ENCODE data around the gene WARS2.

WARS2 gene

DNA sequence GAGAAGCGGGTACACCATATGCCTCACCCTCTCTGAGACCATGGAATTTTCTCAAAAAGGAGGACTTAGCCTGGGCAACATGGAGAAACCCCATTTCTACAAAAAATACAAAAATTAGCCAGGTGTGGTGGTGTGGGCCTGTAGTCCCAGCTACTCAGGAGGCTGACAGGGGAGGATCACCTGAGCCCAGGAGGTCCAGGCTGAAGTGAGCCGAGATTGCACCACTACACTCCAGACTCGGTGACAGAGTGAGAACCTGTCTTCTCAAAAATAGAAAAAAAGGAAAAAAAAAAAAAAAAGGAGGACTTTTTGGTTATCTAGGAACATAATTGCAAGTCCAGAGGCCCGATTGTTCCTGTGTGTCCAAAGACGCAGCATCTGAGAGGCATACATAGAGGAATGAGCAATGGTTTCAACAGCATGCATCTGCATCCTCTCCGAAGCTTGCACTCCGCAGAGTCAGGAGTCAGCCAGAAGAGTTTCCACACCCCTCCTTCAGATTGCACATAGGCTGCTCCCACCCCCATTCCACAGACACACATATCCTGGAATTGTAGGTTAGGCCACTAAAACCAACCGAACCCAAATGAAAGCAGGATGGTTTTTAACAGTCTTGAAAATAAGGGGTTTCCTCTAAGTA, 149.8 kb downstream of the WARS2 start:
- DNase-seq (ENCODE audit: low read depth) = no peak
- TF ChIP-seq, protein P1, sequence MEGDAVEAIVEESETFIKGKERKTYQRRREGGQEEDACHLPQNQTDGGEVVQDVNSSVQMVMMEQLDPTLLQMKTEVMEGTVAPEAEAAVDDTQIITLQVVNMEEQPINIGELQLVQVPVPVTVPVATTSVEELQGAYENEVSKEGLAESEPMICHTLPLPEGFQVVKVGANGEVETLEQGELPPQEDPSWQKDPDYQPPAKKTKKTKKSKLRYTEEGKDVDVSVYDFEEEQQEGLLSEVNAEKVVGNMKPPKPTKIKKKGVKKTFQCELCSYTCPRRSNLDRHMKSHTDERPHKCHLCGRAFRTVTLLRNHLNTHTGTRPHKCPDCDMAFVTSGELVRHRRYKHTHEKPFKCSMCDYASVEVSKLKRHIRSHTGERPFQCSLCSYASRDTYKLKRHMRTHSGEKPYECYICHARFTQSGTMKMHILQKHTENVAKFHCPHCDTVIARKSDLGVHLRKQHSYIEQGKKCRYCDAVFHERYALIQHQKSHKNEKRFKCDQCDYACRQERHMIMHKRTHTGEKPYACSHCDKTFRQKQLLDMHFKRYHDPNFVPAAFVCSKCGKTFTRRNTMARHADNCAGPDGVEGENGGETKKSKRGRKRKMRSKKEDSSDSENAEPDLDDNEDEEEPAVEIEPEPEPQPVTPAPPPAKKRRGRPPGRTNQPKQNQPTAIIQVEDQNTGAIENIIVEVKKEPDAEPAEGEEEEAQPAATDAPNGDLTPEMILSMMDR (conservative IDR thresholded peaks at IDR 0.05; ENCODE audit: low read depth, low read length) = no peak
- no peak overlapping the region for H3K4me3 ChIP-seq (ENCODE audit: low read length)

DNA sequence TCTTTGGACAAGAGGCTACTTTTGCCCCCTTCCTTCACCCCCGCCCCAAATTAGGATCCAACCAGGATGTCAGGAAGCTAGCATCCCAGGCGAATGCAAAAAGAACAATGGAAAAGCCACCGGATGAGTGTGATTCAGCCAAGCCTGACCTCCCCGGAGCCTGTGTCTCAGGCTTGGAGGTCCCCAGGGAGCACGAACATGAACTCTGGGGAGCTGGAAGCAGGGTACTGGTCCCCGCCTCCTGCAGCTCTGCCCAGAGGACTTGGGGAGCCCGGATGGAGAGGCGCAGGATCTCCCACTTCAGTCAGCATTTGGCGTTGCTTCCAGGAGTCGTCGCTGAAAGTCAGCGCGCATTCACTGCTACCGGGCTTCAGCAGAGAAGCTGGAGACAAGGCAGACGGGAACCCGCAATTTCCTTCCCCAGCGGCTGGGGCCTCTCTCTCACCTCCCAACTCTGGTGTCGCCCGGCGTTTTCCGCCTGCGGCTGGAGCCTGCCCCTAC, 150.5 kb downstream of the WARS2 start:
- TF ChIP-seq, protein P1 (conservative IDR thresholded peaks at IDR 0.05; ENCODE audit: low read depth, low read length) = no peak
- DNase-seq (ENCODE audit: low read depth) = no peak
- no peak overlapping the region for H3K4me3 ChIP-seq (ENCODE audit: low read length)

DNA sequence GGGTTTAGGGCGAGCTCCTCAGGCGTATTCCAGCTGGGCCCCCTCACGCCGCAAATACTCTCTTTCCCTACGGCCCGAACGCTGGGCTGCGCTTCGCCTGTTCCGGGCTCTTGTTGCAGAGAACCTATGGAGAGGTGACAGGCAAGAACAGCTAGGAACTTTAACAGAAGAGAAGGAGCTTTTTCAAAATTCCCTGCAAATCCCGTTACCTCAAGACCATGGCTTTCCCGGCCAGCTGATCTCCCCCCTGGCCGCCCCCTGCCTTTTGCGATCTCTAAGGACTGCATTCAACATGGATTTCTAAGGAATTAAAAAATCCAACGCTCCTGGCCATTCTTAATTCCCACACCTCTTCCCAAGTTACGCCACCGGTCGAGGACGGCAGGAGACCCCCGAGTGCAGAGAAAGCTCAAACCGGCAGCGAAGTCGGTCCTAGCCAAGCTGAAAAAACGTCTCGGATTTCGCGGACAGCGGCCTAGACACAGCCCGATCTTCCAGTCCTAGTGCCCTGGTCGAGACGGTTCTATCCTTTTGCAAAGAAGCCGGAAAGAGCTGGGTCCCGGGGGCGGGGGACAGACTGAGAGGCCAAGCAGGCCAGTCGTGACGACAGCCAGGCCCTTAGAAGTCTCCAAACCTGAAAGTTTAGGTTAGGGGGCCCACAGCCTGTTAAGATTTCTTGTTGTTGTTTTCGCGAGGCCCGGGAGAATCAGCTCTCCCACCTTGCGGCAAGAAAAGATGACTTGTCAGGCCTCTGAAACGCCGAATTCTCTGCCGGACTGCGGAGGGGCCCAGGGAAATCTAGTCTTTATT, 151.2 kb downstream of the WARS2 start:
- no peak overlapping the region for H3K4me3 ChIP-seq (ENCODE audit: low read length)
- TF ChIP-seq, protein P1 (conservative IDR thresholded peaks at IDR 0.05; ENCODE audit: low read depth, low read length) = no peak
- DNase-seq (ENCODE audit: low read depth) = no peak

DNA sequence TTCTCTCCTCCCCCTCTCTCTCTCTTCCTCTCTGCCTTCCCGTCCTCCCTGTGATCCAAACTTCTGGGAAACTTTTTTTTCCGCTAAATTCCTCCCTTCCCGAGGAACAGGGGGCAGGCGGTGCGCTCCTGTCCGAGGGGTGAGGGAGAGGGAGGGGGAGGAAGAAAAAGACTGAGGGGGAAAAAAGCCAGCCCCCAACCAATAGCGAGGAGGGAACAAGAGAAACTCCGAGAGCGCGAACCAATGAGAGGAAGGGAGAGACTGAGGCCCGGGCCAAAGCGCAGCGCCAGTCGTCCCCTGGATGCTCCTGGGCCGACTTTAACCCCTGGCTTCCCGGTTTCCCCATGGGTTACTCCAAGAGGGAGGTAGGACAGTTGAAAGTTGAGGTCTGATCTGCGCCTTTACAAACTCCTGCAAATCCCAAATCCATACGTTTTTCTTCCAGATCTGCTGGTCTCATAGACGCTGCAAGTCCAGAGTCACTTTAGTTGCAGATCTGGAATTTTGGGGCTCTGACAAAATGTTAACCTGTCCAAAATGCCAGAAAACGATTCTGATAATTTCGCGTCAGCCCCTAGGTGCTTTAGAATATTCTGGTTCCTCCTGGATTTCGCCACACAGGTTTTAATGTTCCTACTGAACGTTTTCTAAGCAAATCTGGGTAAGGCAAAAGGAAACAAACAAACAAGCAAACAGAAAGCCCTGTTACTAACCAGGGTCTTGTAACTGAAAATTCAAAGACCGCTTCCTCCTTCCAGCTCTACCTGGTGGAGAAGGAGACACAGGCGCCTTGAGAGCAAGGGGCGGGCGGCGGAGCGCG, 152.1 kb downstream of the WARS2 start, which contains the start of gene TBX15:
Gene TBX15 (minus strand): TSS at position 158 of the 820 bp plus-strand sequence. CDS start 548 bp downstream, outside the sequence.
- no peak for DNase-seq (ENCODE audit: low read depth)
- H3K4me3 ChIP-seq (ENCODE audit: low read length) = no peak within 1 kb of the TSS
- TF ChIP-seq, protein P1 (conservative IDR thresholded peaks at IDR 0.05; ENCODE audit: low read depth, low read length) = no peak

DNA sequence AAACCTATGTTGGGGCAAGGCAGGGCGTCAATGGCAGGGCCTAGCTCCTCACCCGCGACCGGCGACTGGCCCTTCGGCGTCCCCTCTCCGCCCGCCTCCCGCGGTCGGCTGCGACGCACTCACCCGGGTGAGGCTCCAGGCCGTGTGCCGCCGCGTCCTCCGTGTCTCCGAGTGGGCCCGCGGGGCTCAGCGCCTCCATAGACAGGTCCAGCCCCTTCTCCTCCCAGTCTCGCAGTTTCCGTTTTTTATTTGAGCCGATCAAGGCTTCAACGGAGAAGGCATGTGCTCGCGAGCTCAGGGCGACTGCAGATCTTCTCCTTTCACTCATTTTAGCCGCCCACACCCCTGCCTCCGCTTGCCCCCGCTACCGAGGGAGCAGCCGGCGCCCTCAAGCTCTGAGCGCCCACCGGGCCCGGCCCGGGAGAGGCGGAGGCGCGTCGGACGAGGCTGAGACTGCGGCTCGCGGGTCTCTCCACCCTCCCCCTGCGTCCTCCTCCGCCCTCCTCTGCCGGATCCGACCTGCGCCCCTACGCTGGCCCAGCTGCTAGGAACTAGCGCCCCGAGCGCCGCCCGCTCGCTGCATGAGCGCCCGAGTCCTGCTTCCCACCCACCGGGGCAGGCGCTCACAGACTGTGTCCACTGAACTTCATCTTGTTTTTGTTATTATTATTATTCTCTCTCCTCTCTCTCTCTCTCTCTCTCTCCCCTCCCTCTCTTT, 152.8 kb downstream of the WARS2 start:
- H3K4me3 ChIP-seq (ENCODE audit: low read length) = no peak overlapping the region
- TF ChIP-seq, protein P1 (conservative IDR thresholded peaks at IDR 0.05; ENCODE audit: low read depth, low read length) = no peak
- no peak for DNase-seq (ENCODE audit: low read depth)

All from retinal pigment epithelial cell (primary cell).